Measurements from ENCODE around the gene PTGIS.
"Not testable (repeated sequence)": the region's sequence is repeated elsewhere in the genome, so short reads cannot be mapped to it uniquely, and the experiment has no call there.

PTGIS gene

DNA sequence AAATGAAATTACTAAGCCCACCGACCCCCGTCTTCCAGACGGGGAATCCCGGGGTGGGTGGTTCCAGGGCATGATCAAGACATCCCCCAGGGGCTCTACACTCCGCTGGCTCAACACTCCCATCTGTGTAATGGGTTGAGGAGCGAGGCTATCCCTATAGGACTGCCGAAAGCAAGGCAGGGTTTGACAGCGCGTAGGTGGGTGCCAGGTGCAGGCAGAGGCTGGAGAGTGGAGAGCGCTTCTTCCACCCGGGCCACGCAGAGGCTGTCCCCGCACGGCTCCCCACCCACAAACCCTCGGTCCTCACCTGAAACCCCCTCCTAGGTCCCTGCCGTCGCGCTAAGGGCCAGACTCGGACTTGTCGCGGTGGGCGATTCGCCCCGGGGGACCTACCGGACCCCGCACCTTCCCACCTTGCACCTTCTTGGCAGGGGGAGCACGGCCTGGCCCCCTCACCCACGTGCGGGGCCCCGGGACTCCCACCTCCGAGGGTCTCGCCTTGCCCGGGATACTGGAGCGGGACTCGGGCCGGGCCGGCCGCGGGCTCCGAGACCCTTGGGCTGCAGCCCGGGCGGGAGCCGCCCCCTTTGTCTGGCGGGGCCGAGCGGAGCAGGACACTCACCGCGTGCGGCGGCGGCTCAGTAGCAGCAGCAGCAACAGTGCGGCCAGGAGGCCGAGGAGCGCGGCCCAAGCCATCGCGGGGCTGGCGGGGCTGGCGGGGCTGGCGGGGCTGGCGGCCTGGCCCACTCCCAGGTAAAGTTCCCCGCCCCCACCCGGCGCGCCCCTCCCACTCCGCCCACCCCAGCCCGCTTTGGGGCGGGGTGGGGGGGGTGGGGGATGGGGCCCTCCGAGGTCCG lies at the start of gene PTGIS:
PTGIS (minus strand) TSS at position 717 of the 857 bp plus-strand sequence; CDS start at position 696, 21 bp downstream.
- DNase-seq (ENCODE audit: low read depth, low spot score) = no peak

DNA sequence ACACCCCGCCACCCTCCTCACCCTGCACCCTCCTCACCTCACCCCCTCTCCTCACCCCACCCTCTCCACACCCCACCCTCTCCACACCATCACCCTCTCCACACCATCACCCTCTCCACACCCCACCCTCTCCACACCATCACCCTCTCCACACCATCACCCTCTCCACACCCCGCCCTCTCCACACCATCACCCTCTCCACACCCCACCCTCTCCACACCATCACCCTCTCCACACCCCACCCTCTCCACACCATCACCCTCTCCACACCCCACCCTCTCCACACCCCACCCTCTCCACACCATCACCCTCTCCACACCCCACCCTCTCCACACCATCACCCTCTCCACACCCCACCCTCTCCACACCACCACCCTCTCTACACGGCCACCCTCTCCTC lies 49.5 kb upstream of the PTGIS start:
- DNase-seq (ENCODE audit: low read depth, low spot score) = not testable (repeated sequence)

DNA sequence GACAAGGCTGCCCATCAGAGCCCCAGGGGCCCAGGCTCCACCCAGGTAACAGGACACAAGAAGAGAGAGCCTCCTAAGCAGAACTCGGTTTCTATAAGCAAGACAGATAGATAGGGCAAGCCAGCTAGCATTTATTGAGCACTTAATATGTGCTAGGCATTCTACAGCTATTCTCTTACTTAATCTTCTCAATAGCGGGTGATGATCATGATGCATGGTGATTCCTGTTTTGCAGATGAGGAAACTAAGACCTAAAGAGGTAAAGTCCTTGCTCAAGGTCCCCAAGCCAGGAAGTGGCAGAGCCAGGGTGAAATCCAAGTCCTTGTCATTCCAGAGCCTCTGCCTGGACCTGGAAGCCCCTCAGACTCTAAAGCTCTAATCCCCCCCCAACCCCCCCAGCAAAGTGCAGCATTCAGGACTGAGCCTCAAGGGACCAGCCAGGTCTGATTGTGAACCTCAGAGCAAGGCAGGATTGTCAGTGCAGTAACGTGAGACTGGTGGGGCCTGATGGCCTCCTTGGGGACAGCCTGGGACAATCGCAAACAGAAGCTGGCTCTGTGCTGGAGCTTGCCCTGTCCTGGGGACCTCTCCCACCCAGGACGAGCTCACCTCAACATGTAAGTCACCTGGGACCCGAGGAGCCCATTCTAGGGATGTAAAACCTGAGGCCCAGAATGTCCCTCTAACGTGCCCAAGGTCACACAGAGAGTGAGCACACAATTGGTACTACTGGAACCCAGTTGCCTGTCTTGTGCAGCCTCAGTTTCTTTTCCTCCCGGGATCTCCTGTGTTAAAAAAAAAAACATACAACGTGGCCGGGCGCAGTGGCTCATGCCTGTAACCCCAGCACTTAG lies 48.4 kb upstream of the PTGIS start:
- DNase-seq (ENCODE audit: low read depth, low spot score) = no peak

DNA sequence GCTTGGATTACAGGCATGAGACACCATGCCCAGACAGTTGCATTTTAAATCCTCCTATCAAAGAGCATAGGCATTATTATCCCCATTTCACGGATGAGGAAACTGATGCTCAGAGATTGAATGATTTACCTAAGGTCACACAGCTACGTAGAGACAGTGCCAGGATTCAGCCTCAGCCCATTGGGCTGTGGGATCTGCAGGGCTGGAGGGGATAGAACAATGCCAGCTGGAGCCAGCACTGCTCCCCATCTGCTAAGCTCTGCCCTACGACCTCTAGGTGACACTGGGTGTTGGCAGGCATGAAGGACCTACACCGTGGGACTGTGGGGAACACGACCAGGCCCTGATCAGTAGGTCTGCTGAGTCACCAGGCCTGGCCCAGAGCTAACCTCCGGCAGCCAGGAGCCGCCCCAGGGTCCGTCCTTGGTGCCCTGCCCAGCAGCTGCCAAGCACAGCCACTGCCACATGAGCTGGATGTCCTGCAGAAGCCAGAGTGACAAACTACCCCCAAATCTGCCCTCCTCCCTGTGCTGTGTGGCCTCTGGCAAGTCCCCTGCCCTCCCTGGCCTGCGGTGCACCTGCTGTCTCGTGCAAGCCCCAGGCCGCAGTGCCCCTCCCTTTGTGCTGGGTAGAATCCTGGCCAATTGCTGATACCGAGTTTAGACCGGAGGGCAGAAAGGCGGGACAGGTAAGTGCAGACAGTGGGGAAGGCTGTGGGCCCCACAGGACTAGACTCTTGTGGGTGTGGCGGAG lies 47.6 kb upstream of the PTGIS start:
- DNase-seq (ENCODE audit: low read depth, low spot score) = no peak

DNA sequence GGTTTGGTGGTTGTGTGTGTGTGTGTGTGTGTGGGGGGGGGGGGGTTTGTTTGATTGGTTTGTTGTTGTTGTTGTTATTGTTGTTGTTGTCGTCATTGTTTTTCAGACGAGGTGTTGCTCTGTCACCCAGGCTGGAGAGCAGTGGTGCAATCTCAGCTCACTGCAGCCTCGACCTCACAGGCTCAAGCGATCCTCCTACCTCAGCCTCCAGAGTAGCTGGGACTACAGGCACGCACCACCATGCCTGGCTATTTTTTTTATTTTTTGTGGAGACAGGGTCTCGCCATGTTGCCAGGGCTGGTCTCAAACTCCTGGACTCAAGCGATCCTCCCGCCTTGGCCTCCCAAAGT lies 47.1 kb upstream of the PTGIS start:
- DNase-seq (ENCODE audit: low read depth, low spot score) = not testable (repeated sequence)

DNA sequence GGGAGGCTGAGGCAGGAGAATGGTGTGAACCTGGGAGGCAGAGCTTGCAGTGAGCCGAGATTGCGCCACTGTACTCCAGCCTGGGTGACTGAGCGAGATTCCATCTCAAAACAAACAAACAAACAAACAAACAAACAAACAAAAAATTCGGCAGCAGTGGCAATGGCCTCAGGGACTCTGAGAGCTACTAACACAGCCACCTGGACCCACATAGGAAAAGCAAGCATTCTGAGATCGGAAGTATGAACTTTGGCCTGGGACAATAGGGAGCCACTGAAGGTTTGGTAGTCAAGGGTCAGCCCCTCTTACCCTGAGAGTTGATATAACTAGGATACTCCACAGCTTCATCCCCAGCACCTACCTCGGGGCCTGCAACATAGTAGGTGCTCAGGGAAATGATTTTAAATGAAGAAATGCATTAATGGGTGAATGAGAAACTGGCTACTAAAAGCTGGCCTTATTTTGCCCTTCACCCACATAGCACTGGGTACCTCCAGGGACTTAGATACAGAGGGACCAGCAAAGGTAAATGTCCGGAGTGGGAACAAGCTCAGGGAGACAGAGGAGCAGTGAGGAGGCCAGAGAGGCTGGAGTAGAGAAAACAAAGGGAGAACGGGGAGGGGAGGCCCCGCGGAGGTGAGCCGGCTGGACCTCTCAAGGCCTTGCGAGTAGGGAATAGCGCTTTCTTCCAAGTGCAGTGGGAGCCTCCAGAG lies 46.6 kb upstream of the PTGIS start:
- DNase-seq (ENCODE audit: low read depth, low spot score) = no peak

DNA sequence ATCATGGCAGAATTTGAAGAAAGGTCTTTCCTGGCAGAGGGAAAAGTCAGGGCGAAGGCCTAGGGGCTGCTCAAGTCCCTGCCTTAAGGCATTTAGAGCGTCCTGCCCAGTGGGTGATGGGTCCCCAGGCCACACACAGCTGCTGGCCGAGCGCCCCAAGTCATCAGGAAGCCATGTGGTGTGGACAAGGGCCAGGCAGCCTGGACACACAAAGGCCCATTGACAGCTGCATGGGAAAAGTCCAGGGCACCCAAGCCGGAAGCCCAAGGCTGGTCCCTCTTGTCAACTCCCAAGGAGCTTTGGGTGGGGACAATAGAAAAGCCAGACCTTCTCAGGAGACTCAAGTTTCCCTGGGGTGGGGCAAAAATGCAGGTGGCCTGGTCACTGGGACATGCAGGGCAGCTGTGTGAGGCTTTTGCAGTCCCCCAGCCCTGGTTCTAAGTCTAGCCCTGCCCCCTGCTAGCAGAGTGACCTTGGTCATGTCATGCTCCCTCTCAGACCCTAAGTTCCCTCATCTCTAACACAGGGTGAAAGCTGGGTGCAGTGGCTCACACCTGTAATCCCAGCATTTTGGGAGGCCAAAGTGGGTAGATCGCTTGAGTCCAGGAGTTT lies 44.3 kb upstream of the PTGIS start:
- no peak for DNase-seq (ENCODE audit: low read depth, low spot score)

DNA sequence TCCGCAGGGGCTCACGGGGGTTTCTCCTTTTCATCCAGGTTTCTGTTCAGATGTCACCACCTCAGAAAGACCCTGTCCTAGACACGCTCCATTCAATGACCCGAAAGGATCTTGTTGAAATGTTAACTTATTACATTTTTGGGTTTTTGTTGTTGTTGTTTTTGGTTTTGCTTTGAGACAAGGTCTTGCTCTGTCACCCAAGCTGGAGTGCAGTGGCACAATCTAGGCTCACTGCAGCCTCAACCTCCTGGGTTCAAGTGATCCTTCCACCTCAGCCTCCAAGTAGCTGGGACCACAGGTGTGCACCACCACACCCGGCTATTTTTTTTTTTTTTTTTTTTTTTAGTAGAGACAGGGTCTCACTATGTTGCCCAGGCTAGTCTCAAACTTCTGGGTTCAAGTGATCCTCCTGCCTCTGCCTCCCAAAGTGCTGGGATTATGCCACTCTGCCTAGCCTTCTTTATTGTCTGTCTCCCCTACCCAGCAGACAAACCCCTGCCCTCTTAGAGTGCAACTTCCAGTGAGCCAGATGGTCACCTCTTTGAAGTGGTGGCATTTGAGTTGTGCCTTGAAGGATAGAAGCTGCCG lies 43.7 kb upstream of the PTGIS start:
- not testable (repeated sequence) for DNase-seq (ENCODE audit: low read depth, low spot score)

DNA sequence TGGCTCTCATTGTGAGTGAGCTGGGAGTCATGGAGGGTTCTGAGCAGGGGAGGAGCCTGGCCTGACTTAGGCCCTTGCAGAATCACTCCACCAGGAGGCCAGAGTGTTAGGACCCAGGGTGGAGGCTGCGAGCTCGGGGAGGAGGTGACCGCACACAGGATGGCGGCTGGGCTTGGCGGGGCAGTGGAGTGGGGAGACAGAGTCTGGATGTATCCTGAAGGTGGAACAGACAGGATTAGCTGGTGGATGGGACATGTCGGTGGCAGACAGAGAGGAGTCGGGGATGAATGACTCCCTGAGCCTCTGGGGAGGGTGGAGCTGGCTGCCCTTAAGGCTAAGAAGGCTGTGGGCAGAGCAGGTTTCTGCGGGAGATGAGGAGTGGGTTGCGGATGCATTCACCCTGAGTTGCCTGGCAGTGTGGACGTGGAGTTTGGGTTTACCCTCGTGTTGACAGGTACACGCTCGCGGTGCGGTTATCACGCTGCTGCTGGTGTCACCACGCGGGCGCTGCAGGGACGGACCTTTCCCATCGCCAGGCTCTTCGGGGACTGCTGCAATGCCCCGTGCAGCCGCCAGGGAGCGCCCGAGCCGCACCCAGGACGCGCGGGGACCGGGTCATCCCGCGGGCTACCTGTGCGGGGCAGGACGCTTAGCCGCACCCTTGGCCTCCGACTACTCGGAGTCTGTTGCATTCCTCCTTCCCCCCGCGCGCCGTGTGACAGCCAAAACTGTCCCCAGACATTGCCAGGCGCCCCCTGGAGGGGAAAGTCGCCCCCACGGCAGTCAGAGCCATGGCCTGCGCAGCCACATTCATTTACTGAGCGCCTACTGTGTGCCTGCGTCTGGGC lies 43.0 kb upstream of the PTGIS start:
- peak; percentile 47 for DNase-seq (ENCODE audit: low read depth, low spot score)

DNA sequence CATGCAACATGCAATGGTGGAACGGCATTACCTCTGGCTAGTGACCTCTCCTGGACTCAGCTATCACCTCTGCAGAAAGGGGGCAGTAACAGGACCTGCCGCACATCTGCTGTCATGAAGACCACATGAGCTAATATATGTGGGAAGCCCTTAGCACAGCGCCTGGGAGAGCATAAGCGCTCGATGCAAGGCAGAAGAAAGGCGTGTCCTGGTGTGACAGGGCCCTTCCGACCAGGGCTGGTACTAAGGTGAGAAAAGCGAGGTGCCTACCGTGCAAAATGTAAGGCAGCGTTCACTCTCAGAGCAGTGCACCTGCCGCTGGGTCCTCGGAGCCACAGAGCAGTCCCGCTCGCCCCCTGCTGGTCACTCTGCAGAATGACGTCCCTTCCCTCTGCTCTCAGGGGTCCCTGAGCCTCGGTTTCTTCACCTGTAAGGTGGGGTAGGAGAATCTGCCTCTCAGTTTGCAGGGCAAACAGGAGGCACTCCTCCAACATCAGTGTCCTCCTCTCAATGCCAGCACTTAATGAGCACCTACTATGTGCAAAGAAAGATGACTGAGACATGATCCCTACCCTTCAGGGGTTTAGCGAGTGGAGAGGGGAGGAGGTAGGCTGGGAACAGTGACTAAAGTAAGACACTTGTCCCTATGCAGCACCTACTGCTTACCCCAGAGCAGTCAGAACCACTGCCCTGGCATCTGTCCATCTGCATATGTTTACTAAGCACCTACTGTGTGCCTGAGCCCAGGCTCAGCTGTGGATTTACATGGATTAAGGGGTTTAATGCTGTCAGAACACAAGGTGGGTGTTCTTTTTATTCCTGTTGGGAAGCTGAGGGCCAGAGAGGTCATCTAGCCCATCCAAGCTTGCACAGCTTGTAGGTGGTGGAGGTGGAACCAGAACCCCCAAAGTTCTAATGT lies 41.1 kb upstream of the PTGIS start:
- DNase-seq (ENCODE audit: low read depth, low spot score) = peak; percentile 59

DNA sequence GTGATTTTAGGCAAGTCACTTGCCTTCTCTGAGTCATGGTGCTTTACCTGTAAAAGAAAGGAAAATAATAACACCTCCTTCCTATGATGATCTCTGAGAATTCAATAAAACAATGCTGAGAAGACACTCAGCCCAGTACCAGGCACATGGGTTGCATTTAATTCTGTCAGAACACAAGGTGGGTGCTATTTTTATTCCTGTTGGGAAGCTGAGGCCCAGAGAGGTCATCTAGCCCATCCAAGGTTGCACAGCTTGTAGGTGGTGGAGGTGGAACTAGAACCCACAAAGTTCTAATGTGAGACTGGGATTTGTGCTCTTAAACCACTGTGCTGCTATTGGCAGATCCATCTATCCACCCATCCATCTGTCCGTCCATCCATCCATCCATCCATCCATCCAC lies 39.6 kb upstream of the PTGIS start:
- no peak for DNase-seq (ENCODE audit: low read depth, low spot score)

DNA sequence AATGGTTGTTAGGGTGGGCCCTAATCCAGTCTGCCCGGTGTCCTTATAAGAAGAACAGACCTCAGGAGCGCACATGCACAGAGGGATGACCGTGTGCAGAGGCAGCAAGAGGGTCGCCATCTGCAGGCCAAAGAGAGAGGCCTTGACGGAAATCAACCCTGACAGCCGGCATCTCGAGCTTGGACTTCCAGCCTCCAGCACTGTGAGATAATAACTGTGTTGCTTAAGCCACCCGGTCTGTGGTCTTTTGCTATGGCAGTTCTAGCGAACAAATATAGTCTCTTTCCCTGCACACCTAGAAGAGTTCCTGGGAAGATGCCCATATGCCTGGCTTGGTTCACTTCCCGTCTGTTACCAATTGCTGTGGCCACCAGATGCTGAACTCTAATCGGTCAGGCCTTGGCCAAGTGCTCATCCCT lies 35.3 kb upstream of the PTGIS start:
- no peak for DNase-seq (ENCODE audit: low read depth, low spot score)

DNA sequence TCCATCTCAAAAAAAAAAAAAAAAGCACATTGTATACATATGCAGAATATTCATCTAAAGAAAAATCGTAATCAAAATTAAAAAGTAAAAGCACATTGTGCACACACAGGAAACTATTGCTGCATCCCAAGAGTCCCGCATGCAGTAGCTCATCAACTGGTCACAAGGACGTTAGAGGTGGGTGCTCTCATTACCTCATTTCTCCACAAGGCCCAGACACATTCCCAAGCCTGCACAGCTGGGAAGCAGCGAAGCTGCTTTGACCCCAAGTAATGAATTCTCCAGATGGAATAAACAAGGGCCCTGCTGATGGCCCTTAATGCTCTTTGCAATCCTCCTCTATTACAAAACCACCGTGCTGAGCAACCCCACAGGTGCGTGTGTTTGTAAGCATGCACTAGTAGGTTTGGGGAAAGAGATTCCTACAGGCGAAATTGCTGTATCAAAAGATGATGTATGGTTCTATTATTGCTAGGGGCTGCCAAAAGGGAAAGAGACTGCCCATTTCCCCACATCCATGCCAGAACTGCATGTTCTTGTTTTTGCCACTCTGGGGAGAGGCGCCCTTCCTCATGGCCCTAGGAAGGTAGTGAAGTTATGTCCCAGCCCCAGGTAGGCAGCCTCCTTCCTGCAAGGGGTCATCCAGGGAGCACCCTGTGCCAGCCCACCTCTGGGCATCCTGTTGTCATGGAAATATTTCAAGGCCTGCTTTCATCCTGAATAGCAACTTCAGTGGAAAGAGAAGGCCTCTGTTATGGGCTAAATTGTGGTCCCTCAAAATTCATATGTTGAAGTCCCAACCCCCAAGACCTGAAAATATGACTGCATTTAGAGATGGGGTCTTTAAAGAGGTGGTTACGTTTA lies 34.6 kb upstream of the PTGIS start:
- no peak for DNase-seq (ENCODE audit: low read depth, low spot score)

DNA sequence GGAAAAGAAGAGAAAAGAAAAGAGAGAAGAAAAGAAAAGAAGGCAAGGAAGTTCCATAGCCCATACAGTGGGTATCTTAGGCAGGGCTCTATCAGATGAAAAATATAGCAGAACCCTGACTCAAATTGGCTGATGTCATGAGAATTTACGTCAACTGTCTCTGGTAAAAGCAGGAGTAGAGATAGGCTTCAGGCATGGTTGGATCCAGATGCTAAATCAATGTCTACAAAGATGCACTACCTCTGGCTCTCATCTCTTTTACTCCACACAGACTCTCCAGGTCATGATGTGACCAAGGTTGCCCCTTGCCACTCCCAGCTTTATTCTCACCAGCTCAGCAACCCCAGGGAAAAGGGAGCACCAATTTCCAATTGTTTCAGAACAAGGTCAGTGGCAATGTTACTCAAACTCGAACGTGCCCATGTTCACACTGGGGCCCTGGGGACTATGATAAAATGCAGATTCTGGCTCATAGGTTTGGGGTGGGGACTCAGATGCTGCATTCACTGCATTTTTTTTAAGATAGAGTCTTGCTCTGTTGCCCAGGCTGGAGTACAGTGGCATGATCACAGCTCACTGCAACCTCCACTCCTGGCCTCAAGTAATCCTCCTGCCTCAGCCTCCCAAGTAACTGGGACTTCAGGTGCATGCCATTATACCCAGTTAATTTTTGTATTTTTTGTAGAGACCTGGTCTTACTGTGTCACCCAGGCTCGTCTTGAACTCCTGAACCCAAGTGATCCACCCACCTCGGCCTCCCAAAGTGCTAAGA lies 33.4 kb upstream of the PTGIS start:
- no peak for DNase-seq (ENCODE audit: low read depth, low spot score)

DNA sequence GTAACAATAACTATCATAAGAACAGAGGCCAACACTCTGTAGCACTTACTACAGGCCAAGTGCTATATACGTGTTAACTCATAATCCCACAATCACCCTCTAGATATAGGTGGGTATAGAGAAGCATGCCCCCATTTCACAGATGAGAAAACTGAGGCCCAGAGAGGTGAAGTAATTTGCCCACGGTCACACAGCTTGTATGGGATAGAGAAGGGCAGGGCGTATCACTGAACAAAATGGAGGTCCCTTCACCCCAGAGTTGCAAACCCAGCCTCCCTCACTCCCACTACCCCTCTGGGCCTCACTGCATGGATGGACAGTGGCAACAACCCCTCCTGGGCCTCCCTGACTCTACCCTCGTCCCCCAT lies 31.8 kb upstream of the PTGIS start:
- no peak for DNase-seq (ENCODE audit: low read depth, low spot score)

DNA sequence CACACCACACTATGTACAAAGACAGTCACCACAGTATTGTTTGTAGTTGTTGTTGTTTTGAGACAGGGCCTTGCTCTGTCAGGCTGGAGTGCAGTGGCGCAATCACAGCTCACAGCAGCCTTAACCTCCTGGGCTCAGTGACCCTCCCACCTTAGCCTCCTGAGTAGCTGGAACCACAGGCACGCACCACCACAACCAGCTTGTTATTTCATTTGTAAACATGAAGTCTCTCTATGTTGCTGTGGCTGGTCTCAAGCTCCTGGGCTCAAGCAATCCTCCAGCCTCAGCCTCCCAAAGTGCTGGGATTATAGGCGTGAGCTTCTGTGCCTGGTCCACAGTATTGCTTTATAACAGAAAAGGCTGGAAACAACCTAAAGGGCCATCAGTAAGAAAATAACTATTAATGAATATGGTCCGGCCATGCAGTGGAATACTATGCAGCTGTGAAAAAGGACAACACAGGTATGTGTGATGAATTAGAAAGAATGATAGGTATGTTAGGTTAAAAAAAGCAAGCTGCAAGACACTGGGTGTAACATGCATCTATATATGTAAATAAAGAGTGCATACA lies 30.0 kb upstream of the PTGIS start:
- no peak for DNase-seq (ENCODE audit: low read depth, low spot score)

All from activated naive CD8-positive, alpha-beta T cell treated with anti-CD3 and anti-CD28 coated beads, Interleukin-2, amount 50 U/mL, for 16 hours (primary cell).